Measurements from ENCODE around the gene SCNN1A. TPM values are rescaled to one million over a fixed set of nuclear protein-coding genes. Genes with fewer than 3 reads are reported as not detected.
A peak's percentile ranks its signal among the peaks of the same experiment; 100 is the strongest.

Gene SCNN1A
- total and polyA plus RNA-seq, 4 donors, result 86.6 to 312 (median 125) TPM

DNA sequence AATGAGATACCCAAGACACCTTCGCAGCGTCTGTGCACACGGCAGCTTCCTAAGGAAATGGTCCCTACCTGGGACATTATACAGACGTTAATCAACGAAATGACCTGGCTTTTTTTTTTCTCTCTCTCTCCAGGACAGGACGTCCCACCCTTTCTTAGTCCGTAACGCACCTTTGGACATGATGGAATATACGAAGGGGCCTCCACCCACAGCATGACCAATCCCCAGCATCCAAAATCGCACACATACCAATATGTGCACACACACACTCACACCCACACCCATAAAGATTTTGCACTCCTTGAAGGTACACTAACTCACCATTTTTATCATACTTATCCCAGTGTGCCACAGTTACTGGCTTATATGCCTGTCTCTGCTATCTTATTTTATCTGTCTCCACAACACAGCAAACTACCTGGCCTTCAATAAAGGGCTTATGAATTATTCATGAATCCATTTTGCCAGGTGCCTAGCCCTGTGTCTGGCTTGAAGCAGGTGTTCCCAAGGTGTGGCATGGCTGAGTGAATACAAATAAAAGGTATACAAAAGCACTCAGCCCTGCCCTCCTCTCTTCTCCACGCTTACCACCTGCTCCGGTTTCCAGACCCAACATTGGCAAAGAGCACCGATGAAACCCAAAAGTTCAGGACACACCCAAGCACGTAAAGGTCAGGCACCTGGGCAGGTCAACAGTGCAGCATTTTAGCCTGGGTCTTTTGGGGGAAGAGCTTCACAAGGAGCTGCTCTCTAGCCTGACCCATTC, 2.2 kb downstream of the SCNN1A start:
- WGBS, 2 donors, result 58 to 70% methylated on average over 14 of the region's 14 CpGs
- Histone ChIP-seq H3K9me3 (ENCODE audit: control insufficient read depth in 4 of 4, insufficient read depth in 3 of 4, low read length in 3 of 4) (no peaks in the 10 kb centered on the region), H3K36me3 (ENCODE audit: control insufficient read depth in 4 of 4, insufficient read depth in 4 of 4, low read length in 4 of 4) (no peaks in the 10 kb centered on the region), H3K9ac (ENCODE audit: insufficient read depth in 1 of 2, low read length in 2 of 2) (no peak overlapping the region), H3K4me3 (no peak overlapping the region), H3K27ac (ENCODE audit: low read depth in 1 of 2, low read length in 1 of 2) (peak overlapping the region in 1 of 2 donors; percentile 89), H3K4me1 (ENCODE audit: control insufficient read depth in 5 of 5, insufficient read depth in 5 of 5, low read length in 5 of 5) (peaks cover 0 to 25% (median 22%) of the 10 kb centered on the region in 5 donors), H3K27me3 (ENCODE audit: control insufficient read depth in 3 of 3, insufficient read depth in 3 of 3, low read length in 2 of 3) (no peaks in the 10 kb centered on the region)
- no peak for ATAC-seq (ENCODE audit: insufficient read depth, low FRiP score)
- no peak for DNase-seq
- TF ChIP-seq, protein P1, sequence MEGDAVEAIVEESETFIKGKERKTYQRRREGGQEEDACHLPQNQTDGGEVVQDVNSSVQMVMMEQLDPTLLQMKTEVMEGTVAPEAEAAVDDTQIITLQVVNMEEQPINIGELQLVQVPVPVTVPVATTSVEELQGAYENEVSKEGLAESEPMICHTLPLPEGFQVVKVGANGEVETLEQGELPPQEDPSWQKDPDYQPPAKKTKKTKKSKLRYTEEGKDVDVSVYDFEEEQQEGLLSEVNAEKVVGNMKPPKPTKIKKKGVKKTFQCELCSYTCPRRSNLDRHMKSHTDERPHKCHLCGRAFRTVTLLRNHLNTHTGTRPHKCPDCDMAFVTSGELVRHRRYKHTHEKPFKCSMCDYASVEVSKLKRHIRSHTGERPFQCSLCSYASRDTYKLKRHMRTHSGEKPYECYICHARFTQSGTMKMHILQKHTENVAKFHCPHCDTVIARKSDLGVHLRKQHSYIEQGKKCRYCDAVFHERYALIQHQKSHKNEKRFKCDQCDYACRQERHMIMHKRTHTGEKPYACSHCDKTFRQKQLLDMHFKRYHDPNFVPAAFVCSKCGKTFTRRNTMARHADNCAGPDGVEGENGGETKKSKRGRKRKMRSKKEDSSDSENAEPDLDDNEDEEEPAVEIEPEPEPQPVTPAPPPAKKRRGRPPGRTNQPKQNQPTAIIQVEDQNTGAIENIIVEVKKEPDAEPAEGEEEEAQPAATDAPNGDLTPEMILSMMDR (IDR thresholded peaks at IDR 0.05; ENCODE audit: control extremely low read depth, extremely low read depth), result no peak

DNA sequence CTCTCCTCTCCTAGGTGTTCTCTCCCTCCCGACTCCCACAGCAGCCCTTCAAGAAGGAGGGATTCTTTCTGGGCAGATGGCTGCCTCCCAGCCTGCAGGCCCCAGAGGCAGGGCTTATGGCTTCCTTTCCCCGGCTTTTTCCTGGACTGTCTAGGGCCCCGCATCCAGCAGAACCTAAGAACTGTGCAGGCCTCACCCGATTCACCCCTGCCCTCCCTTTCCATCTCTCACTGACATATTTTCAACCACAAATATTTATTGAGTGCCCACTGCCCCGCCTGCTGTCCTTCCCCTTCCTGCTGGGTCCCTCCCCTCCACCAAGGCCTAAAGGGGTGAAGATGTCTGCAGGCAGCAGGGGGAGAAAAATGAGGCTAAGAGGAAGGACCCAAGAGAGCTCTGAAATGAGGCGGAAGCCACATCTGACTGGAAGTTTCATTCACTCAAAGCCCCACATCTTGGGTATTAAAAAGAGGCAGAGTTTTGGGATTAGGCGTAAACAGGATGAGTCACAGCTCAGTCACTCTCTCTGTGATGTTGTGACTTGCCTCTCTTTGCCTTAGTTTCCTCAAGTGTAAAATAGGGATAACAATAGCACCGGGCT, 2.9 kb downstream of the SCNN1A start:
- no peak for ATAC-seq (ENCODE audit: insufficient read depth, low FRiP score)

DNA sequence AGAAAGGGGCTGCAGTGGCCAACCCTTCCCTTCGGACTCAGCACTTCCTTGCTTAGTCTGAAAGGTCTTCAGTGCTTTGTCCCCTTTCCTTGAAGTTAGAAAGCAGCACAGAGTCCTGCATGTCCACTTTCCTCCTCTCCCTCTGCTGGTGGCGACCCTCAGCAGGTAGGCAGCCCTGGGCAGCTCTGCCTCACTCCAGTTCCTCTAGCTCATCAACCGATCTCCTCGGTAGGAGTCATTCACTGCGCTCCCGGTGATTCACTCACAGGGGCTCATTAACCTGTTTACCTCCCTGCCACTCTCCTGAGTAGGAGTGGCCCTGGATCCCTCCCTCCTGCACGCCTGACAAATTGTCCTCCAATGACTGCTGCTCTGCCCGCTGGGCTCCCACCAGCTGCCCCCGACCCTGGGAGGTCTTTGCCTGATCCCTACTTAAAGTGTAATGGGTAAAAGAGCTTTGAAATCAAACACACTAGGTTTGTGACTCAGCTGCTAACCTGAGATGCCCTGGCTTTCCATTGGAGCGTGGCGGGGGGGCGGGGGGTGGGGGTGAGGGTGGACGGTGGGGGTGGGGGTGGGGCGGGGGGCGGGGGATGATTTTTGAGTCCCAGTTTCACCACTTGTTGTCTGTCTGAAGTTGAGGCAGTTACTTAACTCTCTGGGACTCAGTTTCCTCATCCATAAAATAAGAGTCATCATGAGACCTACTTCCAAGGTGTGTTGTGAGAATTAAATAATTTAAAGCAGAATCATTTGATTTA, 4.2 kb downstream of the SCNN1A start:
- TF ChIP-seq, protein P1 (IDR thresholded peaks at IDR 0.05; ENCODE audit: control extremely low read depth, extremely low read depth), result no peak
- peaks cover 0 to 18% (median 15%) of the 10 kb centered on the region in 5 donors for H3K4me1 ChIP-seq (ENCODE audit: control insufficient read depth in 5 of 5, insufficient read depth in 5 of 5, low read length in 5 of 5)
- no peak for ATAC-seq (ENCODE audit: insufficient read depth, low FRiP score)
- no peak overlapping the region for H3K9ac ChIP-seq (ENCODE audit: insufficient read depth in 1 of 2, low read length in 2 of 2)
- H3K9me3 ChIP-seq (ENCODE audit: control insufficient read depth in 4 of 4, insufficient read depth in 3 of 4, low read length in 3 of 4), result no peaks in the 10 kb centered on the region
- no peak overlapping the region for H3K4me3 ChIP-seq
- no peaks in the 10 kb centered on the region for H3K36me3 ChIP-seq (ENCODE audit: control insufficient read depth in 4 of 4, insufficient read depth in 4 of 4, low read length in 4 of 4)
- DNase-seq, result no peak
- 52 to 58% methylated on average over 15 of the region's 15 CpGs for WGBS, 2 donors
- H3K27ac ChIP-seq (ENCODE audit: low read depth in 1 of 2, low read length in 1 of 2), result peak overlapping the region in 1 of 2 donors; percentile 59
- H3K27me3 ChIP-seq (ENCODE audit: control insufficient read depth in 3 of 3, insufficient read depth in 3 of 3, low read length in 2 of 3), result no peaks in the 10 kb centered on the region

More for the DNA sequence above, 2.9 kb downstream of the SCNN1A start:
- TF ChIP-seq, protein P1 (IDR thresholded peaks at IDR 0.05; ENCODE audit: control extremely low read depth, extremely low read depth), result no peak
- Histone ChIP-seq H3K27me3 (ENCODE audit: control insufficient read depth in 3 of 3, insufficient read depth in 3 of 3, low read length in 2 of 3) (no peaks in the 10 kb centered on the region), H3K4me1 (ENCODE audit: control insufficient read depth in 5 of 5, insufficient read depth in 5 of 5, low read length in 5 of 5) (peaks cover 0 to 25% (median 23%) of the 10 kb centered on the region in 5 donors), H3K27ac (ENCODE audit: low read depth in 1 of 2, low read length in 1 of 2) (peak overlapping the region in 1 of 2 donors; percentile 89), H3K36me3 (ENCODE audit: control insufficient read depth in 4 of 4, insufficient read depth in 4 of 4, low read length in 4 of 4) (no peaks in the 10 kb centered on the region), H3K4me3 (no peak overlapping the region), H3K9ac (ENCODE audit: insufficient read depth in 1 of 2, low read length in 2 of 2) (no peak overlapping the region), H3K9me3 (ENCODE audit: control insufficient read depth in 4 of 4, insufficient read depth in 3 of 4, low read length in 3 of 4) (no peaks in the 10 kb centered on the region)
- WGBS, 2 donors, result 14 to 18% methylated on average over 8 of the region's 8 CpGs
- peak; percentile 38 to 62 (median 40) for DNase-seq

Measured in lung (tissue), 12 donors.